ENCODE measurements around the gene PPARG.
"Not testable (repeated sequence)": the region's sequence is repeated elsewhere in the genome, so short reads cannot be mapped to it uniquely, and the experiment has no call there.

The PPARG gene

GRCh38 chr3:12383218-12383617 is 94.3 kb downstream of the PPARG start:
- DNase-seq: no peak

GRCh38 chr3:12384451-12385233 is 95.8 kb downstream of the PPARG start:
- no peak for DNase-seq

DNA sequence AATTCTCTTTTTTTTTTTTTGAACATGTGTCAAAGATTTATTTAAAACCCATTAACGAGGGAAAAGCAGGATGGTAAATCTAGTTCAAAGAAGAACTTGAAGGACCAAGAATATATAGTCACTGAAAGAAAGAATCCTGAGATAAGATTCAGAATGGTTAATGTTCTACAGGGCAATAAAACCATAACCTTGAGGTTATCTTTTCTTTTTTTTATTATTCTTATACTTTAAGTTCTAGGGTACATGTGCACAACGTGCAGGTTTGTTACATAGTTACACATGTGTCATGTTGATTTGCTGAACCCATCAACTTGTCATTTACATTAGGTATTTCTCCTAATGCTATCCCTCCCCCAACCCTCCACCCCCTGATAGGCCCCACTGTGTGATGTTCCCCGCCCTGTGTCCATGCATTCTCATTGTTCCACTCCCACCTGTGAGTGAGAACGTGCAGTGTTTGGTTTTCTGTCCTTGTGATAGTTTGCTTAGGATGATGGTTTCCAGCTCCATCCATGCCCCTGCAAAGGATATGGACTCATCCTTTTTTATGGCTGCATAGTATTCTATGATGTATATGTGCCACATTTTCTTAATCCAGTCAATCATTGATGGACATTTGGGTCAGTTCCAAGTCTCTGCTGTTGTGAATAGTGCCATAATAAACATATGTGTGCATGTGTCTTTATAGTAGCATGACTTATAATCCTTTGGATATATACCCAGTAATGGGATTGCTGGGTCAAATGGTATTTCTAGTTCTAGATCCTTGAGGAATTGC is 97.8 kb downstream of the PPARG start:
- DNase-seq: not testable (repeated sequence)

DNA sequence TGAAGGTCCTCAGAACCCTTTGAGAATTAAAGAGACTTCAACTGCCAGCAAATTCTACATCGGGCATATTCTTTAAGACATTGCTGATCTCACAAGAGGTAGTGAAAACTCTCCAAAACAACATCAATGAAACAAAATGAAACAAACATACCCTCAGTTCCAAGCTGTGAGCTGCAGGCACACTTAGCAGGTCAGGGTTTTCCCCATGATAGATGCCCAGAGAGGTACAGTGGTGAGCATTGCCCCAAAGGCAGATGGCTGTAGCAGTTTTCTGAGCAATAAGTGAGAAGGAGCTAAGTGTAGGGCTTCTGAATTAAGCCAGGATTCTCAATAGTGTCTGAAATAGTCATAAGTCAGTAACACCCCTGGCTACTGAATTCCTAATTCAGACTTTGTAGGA is 99.3 kb downstream of the PPARG start:
- DNase-seq: no peak

DNA sequence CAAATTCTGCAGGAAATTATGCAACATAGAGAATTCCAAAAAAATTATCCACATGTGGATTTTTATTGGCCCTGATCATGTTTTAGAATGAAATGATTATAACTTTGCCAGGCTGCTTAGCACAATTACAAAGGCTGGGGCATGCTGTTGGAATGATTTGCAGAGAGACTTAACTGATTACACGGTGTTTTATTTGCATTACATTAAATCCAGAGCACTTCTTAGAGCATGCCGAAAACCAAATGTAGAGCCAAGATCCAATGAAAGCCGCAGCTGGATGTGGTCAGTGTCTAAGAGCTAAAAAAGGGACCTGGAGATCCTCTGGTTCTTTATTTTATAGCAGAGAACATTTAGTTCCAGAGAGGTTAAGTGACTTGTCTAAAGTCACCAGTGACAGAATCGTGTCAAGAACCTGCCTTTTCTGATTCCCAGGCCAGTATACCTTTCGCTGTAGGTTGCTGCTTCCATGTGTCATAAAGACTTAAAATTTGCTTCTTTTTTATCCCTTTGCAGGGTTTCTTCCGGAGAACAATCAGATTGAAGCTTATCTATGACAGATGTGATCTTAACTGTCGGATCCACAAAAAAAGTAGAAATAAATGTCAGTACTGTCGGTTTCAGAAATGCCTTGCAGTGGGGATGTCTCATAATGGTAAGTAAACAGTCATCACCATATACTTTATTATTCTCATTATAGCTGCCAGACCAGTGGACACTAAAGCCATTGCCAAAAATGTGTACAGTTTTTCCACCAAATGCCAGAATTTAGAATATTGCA is 103.4 kb downstream of the PPARG start:
- DNase-seq: no peak

DNA sequence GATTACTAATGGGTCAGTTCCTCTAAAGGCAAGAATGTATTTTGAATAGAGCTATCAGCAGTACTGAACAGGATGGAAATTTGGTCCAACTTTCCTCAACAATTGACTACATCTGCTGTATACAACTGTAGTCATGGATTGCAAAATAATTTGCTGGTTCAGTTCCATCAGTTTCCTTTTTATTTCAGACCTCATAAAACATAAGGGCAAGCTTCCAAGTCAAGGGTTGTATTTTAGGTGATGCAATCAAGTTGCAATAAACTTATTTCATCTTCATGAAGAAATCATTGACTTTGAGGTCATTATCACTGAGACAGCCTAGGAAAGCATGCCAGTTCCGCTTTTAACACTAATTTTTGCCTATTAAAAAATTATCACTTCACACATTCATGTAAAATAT is 105.0 kb downstream of the PPARG start:
- DNase-seq: no peak

DNA sequence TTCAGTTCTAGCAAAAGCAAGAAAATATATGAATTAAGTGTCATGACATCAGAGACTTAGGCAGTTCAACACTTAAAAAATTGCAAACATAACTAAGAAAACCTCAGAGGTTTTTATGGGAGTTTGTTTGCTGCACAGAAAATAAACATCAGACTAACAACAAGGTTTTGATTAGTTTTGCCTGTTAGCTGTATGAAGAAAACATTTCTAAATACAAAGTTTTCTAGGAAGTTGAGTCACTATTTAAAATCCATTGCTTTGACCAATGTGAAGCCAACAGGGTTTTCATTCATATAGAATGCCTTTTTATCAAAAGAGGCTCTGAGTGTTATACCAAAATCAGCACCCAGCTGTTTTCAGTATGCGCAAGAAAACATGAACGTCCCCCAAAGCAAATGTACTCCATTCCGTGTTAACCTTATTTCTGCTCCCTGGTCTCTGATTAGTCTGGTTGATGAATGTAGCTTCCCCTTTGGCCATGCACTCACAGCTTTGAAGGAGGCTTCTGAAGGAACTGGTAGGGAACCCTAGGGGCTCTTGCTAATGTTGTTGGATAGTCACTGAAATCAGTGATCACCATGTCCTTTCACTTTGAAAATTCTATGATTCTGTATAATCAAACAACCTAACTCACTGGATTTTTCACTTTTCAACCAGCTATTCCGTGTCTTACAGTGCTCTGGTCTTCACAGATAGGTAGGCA is 105.8 kb downstream of the PPARG start:
- DNase-seq: no peak

- DNase-seq: no peak
These were observed 106.6 kb downstream of the PPARG start for GRCh38 chr3:12395349-12396012.

GRCh38 chr3:12396471-12396870 is 107.6 kb downstream of the PPARG start:
- no peak for DNase-seq

GRCh38 chr3:12399226-12399625 is 110.4 kb downstream of the PPARG start:
- DNase-seq: no peak

DNA sequence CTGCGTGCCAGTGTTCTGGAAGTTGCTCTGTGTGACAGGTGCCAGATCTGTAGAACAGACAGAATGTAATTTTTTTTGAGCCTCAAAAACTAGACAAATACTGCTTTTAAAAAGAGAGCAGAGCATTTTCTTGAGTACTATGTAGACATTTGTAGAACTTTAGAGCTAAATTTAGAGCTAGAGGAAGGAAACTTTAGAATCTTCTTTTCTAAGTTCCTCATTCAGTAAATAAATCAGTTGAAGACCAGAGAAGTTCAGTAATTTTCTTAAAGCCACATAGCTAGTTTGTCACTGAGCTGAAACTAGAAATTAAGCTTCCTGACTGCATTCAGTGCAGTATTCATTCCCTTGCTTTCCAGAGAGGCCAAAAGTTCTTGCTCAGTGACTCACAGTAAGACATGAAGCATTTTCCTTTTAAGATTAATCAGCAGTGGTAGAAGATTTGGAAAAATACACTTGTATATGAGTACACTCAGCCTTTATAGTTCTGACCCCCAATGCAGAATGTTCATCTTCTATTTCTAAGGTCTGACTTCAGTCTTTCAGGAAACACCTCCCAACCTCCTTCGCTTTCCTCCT is 111.8 kb downstream of the PPARG start:
- DNase-seq: no peak

GRCh38 chr3:12401208-12401607 is 112.3 kb downstream of the PPARG start:
- no peak for DNase-seq

DNA sequence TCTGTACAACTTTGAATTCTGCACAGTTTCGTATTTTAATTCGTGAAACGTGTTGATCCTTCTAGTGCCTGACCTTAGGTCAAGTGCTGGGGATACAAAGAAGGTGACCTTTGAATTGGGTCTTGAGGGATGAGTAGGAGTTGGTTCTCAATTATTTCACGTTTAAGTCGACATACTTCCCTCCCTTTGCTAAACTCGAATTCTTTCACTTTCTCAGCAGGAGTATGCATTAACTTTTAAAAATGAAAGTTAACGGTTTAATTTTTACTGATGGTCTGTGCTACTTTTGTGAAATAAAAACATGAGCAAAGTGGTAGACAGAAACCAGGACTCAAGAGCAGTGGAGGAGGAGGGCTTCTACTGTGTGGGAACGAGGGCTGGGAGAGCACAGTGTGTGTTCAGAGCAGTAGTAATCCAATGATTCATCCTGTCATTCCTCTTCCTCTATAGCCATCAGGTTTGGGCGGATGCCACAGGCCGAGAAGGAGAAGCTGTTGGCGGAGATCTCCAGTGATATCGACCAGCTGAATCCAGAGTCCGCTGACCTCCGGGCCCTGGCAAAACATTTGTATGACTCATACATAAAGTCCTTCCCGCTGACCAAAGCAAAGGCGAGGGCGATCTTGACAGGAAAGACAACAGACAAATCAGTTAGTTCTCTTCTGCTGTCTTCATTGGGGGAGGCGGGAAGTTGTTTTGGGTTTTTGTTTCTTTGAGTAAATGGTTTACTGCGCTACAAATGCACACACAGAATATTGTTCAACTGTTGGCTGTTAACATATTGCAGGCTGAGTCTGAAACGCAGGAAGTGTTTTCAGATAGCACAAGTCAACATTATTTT is 116.8 kb downstream of the PPARG start:
- no peak for DNase-seq

GRCh38 chr3:12408984-12409683 is 120.3 kb downstream of the PPARG start:
- no peak for DNase-seq

- DNase-seq: no peak
These were observed 121.1 kb downstream of the PPARG start for GRCh38 chr3:12409684-12410596.

- DNase-seq: no peak
These were observed 124.9 kb downstream of the PPARG start for GRCh38 chr3:12413721-12414255.

GRCh38 chr3:12415014-12415680 is 126.3 kb downstream of the PPARG start:
- no peak for DNase-seq

DNA sequence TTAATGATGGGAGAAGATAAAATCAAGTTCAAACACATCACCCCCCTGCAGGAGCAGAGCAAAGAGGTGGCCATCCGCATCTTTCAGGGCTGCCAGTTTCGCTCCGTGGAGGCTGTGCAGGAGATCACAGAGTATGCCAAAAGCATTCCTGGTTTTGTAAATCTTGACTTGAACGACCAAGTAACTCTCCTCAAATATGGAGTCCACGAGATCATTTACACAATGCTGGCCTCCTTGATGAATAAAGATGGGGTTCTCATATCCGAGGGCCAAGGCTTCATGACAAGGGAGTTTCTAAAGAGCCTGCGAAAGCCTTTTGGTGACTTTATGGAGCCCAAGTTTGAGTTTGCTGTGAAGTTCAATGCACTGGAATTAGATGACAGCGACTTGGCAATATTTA is 127.9 kb downstream of the PPARG start:
- no peak for DNase-seq
